DMS 273 treated with DMSO at 0.1 percent for 48 hours (cell line): ENCODE data around the gene DNAAF3.

ENCODE experiments used
- DNase-seq: peaks from one replicate; lab custom pipeline; 2025; lab: John Stamatoyannopoulos, UW

DNAAF3 gene

GRCh38 chr19:55153652-55154264, 12.7 kb downstream of the DNAAF3 start:
- no peak for DNase-seq

GRCh38 chr19:55152017-55152416, 14.4 kb downstream of the DNAAF3 start:
- DNase-seq, result peak; percentile 38

GRCh38 chr19:55149078-55150003, 17.1 kb downstream of the DNAAF3 start, which contains the start of gene TNNT1:
Gene TNNT1 (minus strand): TSS chr19:55149206. CDS start chr19:55147157, 2,049 bp downstream.
- DNase-seq, result no peak

- no peak for DNase-seq
Observed at GRCh38 chr19:55147545-55148251, 18.7 kb downstream of the DNAAF3 start.

GRCh38 chr19:55146705-55147273, 19.6 kb downstream of the DNAAF3 start:
- no peak for DNase-seq

- no peak for DNase-seq
Observed at GRCh38 chr19:55146078-55146704, 20.2 kb downstream of the DNAAF3 start.

GRCh38 chr19:55145232-55145631, 21.2 kb downstream of the DNAAF3 start:
- no peak for DNase-seq

GRCh38 chr19:55141696-55142095, 24.7 kb downstream of the DNAAF3 start:
- DNase-seq, result no peak

- no peak for DNase-seq
Observed at GRCh38 chr19:55137915-55138314, 28.5 kb downstream of the DNAAF3 start.

- no peak for DNase-seq
Observed at GRCh38 chr19:55136399-55137102, 29.9 kb downstream of the DNAAF3 start.

- no peak for DNase-seq
Observed at GRCh38 chr19:55134736-55135135, 31.7 kb downstream of the DNAAF3 start.

GRCh38 chr19:55133639-55134444, 32.6 kb downstream of the DNAAF3 start:
- DNase-seq, result no peak

- no peak for DNase-seq
Observed at GRCh38 chr19:55132453-55133129, 33.8 kb downstream of the DNAAF3 start.

- no peak for DNase-seq
Observed at GRCh38 chr19:55131421-55131820, 35.0 kb downstream of the DNAAF3 start.

GRCh38 chr19:55119053-55119452, 47.4 kb downstream of the DNAAF3 start:
- no peak for DNase-seq

GRCh38 chr19:55118401-55118991, 47.9 kb downstream of the DNAAF3 start:
- no peak for DNase-seq

GRCh38 chr19:55117663-55118391, 48.6 kb downstream of the DNAAF3 start:
- DNase-seq, result peak; percentile 95

GRCh38 chr19:55116859-55117662, 49.4 kb downstream of the DNAAF3 start, which contains the start of gene PPP1R12C:
Gene PPP1R12C (minus strand): TSS chr19:55117637. CDS start chr19:55117543, 94 bp downstream.
- no peak for DNase-seq
